ENCODE measurements around the gene TRAF7.
"Not testable (repeated sequence)": the region's sequence is repeated elsewhere in the genome, so short reads cannot be mapped to it uniquely, and the experiment has no call there.

The TRAF7 gene

DNA sequence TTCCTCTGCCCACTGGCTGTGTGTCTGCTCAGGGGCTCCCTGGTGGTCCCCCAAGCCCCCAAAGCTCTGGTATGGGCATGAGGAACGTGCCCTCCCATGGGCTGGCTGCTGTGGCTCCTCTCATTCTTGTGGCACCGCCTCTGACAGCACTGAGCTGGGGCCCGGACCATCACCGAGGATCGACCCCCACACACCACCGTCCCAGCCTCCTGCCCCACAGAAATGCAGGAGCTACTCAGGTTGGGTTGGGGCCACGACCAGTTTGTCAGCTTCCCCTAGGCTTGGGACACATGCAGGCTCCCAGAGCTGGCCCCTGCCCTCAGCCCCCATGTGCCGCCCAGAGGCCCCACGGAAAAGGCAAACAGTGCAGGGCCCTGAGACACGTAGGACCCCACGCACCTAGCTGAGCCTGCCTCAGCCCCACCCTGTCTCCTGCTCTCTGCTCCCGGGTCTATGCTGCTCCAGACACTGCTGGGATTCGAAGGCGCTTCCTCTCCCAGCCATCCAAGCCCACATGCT, 44.1 kb downstream of the TRAF7 start:
- DNase-seq (ENCODE audit: low read depth in 2 of 2): no peak

DNA sequence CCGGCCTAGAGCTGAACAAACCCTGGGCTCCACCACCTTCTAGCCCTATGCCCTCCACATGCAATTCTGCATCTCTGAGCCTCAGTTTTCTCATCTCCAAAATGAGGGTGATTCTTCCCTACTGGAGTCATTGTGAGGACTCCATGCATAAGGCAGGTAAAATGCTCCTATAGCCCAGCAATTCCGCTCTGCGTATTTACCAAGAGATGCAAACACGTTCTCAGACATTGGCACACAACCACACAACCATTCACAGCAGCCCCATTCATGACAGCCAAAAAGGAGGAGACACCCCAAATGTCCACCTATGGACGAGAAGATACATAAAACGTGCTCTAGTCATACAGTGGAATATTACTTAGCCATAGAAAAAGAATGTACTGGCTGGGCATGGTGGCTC, 44.7 kb downstream of the TRAF7 start:
- DNase-seq (ENCODE audit: low read depth in 2 of 2): no peak

DNA sequence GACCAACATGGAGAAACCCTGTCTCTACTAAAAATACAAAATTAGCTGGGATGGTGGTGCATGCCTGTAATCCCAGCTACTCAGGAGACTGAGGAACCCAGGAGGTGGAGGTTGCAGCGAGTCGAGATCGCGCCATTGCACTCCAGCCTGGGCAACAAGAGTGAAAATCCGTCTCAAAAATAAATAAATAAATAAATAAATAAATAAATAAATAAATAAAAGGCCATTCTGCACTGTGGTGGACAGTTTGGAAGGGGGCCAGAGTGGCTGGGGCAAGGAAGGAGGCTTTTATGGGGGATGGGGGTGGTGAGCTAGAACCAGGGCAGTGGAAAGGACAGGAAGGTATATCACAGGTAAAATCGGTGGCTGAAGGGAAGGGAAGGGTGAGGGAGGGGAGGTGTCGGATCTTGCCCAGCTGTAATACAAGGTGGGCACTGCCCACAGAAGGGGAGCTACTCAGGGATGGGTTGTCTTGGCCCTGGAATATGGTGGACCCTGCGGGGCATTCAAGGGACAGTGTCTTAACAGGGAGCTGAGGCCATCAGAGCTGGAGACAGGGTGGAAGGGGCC, 47.6 kb downstream of the TRAF7 start:
- DNase-seq (ENCODE audit: low read depth in 2 of 2): not testable (repeated sequence)

DNA sequence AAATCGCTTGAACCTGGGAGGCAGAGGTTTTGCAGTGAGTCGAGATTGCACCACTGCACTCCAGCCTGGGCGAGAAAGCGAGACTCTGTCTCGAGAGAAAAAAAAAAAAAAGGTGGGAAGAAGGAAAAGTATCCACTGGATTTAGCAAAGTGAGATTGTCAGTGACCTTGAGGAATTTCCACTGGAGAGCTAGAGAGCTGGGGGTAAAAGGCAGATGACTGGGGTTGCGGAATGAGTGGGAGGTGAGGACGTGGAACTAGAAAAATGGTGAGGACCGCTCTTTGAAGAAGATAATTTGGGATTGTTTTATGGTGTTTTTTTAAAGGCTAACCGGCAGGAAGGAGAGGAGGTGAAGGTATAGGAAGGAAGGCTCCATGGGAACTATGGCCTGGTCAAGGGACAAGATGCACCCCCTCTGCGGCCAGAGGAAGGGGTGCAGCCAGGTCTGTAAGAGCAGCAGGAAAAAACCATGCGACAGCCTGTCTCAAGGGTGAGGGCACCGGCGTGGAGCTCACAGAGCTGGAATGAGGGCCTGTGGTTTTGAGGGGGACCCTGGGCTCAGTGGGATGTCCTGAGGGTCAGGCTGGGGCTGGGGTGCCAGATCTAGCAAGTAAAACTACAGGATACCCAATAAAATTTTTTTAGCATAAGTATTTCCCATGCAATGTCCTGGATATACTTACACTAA, 49.0 kb downstream of the TRAF7 start:
- no peak for DNase-seq (ENCODE audit: low read depth in 2 of 2)

DNA sequence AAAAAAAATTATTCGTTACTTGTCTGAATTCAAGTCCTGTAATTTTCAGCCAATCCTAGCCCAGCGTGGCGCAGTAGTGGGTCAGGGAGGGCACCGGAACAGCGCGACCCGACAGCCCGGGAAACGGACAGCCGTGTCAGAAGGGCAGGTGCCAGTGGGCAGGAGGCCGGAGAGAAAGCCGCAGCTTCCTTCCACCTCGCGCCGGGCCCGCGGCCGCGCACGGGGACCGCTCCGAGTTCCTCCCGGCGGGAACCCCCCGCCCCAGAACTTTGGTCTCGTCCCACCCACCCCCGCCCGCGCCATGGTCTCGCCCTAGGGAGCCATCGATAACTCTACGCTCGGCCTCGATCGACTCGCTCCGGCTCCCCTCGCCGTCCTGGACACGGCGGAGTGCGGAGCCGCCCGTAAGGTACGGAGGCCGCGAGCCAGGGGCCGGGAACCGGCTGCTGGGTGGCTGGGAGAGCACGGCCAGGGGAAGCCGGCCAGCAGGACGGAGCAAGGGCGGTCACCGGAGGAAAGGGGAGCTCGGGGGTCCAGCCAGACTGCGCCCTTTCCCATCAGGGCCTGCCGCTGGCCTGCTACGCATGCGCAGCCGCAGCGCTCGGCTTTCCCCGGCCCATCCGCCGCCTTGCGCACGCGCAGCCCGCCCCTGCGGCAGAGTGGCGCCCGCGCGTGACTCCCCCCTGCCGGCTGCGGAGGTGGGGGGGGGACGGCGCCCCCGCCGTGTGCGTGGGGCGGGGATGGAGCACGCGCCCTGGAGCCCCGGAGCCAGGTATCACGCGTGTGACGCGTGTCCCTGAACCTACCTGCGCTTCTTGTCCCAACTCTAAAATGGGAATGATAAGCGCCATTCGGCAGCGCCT, 49.8 kb downstream of the TRAF7 start, which contains the start of gene MLST8:
Gene MLST8 (plus strand): TSS at position 351 of the 863 bp plus-strand sequence. CDS start 632 bp downstream, outside the sequence.
- DNase-seq (ENCODE audit: low read depth in 2 of 2): peak; percentile 75 to 89

DNA sequence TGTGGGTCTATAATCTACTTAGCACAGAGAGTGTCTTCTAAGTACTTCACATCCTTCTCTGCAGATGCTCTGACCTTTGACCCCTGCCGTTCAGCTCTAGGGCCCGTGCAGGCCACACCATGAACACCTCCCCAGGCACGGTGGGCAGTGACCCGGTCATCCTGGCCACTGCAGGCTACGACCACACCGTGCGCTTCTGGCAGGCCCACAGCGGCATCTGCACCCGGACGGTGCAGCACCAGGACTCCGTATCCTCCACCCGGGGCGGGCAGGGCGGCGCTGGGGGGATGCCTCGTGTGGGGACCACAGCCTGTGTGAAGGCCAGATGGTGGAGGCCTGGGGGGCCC, 50.4 kb downstream of the TRAF7 start:
- DNase-seq (ENCODE audit: low read depth in 2 of 2): no peak

DNA sequence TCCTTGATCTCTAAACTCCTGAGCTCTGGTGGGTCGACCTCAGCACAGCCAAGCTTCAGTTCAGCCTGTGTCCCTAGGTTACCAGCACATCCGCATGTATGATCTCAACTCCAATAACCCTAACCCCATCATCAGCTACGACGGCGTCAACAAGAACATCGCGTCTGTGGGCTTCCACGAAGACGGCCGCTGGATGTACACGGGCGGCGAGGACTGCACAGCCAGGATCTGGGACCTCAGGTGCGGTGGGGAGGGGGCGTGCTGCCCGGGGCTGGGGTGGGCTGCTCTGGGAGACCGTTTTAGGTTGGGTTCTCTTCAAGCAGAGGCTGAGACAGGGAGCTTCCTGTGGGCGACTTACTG, 50.8 kb downstream of the TRAF7 start:
- no peak for DNase-seq (ENCODE audit: low read depth in 2 of 2)

DNA sequence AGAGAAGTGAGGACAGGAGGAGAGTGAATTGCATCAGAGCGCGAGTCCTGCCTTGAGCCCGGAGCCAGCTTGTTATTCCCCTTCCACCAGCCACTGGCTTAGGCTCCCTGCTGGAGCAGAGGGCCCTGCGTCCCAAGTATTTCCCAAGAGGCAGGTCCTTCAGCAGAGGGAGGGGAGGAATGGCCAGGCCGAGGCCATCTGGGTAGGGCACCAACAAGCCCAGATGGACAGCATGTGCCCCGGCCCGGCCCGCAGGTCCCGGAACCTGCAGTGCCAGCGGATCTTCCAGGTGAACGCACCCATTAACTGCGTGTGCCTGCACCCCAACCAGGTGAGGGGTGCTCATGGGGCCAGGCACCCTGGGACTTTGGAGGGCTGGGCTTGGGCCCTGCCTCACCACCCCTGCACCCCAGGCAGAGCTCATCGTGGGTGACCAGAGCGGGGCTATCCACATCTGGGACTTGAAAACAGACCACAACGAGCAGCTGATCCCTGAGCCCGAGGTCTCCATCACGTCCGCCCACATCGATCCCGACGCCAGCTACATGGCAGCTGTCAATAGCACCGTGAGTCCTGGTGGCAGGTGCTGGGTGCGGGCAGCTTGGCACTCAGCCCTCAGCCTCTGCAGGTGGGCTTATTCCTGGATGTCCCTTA, 51.3 kb downstream of the TRAF7 start:
- no peak for DNase-seq (ENCODE audit: low read depth in 2 of 2)

DNA sequence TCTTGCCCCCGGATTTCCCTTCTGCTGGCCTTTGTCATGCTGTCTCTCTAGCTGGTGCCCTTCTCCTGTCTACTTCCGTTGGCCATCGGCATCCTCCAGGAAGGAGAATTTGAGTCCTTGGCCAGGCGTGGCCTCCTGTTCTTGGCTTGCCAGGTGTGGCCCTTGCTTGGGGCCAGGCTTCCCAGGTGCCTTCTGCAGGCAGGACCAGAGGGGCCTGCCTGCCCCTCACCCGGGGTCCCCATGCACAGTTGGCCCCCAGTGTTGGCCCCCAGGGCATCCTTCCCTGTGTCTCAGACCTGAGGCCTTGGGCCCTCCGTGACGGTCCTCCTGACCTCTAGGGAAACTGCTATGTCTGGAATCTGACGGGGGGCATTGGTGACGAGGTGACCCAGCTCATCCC, 52.3 kb downstream of the TRAF7 start:
- DNase-seq (ENCODE audit: low read depth in 2 of 2): no peak

DNA sequence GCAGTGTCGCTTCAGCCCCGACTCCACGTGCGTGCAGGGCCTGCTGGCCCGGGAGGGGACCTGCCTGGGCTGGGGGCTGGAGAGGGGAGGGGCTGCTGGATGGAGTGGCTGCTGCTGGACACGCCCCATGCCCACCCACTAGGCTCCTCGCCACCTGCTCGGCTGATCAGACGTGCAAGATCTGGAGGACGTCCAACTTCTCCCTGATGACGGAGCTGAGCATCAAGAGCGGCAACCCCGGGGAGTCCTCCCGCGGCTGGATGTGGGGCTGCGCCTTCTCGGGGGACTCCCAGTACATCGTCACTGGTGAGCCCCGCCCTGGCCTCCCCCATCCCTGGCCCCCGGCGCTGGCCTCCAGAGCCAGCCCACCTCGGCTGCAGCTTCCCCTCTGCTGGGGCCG, 52.7 kb downstream of the TRAF7 start:
- DNase-seq (ENCODE audit: low read depth in 2 of 2): no peak

DNA sequence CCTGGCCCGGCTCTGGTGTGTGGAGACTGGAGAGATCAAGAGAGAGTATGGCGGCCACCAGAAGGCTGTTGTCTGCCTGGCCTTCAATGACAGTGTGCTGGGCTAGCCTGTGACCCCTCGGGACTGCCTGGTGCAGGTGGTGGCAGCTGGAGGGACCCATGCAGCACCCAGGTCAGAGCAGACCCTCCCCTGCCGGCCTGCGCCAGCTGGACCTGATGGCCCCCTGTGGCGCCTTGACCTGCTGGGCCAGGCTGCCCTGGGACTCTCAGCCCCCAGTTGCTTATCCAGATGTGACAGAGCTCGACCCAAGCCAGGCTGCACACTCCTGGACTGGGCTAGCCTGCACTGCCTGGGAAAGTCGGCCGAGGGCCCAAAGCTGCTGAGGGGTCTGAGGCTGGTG, 53.2 kb downstream of the TRAF7 start:
- DNase-seq (ENCODE audit: low read depth in 2 of 2): no peak

DNA sequence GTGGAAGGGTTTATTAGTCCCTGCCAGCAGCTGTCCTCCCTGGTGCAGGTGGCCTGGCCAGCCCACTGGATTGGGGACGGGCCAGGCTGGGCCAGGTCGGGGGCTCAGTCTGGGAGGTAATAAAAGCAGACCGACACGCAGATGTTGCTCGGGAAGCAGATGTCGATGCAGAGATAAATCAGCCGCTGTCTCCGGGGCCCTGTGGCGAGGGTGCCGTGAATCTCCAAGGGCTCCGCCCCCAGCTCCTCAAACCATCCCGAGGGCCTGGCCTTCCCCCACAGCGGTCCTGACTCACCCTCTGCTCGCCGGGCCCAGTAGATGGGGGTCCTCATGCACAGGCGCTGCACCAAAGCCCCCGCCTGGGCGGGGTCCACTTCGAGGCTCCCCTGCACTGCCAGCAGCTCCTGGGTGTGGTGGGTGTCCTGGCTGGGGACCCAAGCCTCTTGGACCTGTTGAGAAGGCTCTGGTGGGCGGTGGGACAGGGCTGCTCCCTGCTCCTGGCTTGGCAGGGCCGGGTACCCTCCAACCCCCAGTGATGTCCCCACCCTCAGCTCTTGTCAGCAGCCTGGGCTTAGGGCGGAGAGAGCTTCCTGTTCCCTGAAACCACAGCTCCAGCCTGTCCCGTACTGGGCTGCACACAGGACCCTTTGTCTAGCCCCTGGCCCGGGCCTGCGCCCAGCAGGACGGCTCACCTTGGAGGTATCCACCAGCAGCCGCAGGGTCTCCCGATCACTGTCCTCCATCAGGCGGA, 53.9 kb downstream of the TRAF7 start:
- DNase-seq (ENCODE audit: low read depth in 2 of 2): no peak

DNA sequence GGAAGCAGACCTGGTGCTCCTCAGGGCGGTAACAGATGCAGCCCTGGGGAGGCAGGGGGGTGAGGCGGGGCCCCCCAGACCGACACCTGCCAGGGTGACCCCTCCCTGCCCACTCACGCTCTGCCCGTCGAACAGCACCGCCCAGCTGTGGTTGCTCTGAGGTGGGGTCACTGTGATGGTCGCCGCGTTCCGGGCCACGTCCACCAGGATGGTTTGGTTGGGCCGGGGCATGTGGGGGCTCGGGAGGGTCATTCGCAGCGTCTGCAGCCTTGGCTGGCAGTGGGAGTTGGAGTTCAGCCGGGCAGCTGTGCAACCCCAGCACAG, 54.4 kb downstream of the TRAF7 start:
- DNase-seq (ENCODE audit: low read depth in 2 of 2): no peak

DNA sequence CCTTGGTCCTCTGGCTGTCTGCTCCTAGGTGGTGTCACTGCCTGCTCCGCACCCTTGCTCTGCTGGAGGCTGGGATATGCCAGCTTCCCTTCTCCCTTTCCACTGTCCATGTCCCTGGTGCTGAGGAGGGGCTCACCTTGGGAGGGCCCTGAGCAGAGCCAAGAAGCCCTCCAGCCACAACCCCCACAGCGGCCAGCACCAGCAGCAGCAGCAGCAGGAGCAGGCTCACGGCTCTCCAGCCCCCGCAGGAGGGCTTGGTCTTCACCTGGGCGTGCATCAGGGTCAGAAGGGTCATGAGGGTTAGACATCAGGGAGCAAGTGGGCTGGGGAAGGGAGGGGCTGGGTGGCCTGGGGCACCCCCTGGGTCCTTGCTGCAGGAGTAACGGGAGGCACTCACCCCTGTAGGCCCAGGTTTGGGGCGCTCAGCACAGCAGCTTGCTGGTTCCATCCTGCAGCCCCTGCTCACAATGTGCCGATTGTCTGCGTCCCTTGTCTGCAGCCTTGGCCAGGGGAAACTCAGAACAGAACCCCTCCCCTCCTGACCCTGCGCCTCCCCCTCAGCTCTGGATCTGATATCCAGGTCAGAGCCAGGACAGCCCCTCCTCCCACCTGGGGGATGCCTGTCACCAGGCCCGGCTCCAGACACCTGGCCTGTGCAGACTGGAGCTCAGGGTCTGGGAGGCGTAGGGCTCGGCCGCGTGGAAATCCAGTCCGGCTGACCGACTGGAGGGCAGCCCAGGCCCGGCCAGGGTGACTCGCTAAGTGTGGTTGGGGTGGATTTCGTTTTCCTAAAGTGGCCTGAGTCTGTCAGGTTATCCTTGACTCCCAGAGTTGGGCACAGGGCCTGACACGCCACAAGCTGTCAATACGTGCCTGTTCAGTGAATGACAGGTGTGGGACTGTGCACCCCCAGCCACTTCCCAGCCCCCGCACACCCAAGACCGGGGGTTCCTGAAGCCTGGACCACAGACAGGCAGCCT, 55.1 kb downstream of the TRAF7 start, which contains the start of gene BRICD5:
Gene BRICD5 (minus strand): TSS at position 478 of the 980 bp plus-strand sequence. CDS start 30 bp downstream, at position 448.
- no peak for DNase-seq (ENCODE audit: low read depth in 2 of 2)

DNA sequence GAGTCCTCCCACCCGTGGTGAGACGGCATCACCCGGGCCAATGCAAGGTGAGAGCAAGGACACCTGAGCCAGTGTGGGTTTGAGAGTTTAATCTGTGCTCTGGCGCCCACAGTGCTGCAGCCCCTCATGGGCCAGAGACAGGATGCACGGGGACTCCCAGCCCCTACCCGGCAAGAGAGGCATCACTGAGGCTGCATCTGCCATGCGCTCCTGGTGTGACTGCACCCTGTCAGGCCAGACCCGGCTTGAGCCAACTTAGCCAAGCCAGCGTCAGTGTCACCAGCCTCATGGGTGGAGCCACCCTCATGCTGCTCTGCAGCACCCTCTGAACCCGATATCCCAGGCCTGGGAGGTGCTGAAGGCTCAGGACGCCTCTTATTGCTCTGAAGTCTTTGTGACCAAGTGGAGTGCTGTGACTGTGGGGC, 56.4 kb downstream of the TRAF7 start:
- DNase-seq (ENCODE audit: low read depth in 2 of 2): no peak

DNA sequence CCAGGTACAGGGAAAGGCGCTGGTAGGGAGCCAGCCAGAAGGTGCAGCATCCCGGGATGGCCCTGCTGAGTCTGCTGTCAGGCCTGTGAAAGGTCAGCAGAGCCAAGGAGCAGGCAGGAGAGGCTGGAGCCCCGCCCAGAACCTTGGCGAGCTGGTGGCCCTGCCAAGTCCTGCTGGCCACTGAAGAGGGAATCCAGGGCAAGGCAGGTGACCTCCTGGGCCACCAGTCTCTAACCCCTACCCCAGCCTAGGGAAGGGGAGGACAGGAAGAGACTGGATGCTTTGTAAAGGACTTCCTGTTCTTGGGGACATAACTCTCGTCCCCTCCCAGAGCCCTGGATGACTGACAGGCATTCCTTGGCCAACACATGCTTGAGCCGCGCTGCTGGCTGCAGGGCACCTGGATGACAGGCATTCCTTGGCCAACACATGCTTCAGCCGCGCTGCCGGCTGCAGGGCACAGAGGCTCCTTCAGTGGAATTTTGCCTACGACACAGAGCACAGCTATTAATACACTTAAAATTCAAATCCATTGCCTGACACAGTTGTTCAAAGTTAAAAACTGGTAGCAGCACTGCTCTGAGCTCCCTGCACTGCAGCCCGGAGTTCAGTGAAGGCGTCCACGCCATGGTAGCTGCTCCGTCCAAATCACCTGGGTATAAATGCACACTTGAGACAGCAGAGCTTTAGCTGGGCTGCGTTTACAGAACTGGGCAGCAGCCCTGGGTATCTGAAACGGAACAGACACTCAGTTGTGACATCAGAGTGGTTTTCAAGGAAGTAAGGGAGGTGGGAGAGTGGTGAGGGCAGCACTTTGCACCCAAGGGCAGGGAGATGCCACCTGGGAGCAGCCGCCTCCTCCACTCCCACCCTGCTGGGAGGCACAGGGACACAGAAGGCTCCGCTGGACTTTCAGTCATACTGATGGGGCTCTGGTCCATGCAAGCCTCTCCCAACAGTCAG, 57.1 kb downstream of the TRAF7 start:
- DNase-seq (ENCODE audit: low read depth in 2 of 2): no peak

DNA sequence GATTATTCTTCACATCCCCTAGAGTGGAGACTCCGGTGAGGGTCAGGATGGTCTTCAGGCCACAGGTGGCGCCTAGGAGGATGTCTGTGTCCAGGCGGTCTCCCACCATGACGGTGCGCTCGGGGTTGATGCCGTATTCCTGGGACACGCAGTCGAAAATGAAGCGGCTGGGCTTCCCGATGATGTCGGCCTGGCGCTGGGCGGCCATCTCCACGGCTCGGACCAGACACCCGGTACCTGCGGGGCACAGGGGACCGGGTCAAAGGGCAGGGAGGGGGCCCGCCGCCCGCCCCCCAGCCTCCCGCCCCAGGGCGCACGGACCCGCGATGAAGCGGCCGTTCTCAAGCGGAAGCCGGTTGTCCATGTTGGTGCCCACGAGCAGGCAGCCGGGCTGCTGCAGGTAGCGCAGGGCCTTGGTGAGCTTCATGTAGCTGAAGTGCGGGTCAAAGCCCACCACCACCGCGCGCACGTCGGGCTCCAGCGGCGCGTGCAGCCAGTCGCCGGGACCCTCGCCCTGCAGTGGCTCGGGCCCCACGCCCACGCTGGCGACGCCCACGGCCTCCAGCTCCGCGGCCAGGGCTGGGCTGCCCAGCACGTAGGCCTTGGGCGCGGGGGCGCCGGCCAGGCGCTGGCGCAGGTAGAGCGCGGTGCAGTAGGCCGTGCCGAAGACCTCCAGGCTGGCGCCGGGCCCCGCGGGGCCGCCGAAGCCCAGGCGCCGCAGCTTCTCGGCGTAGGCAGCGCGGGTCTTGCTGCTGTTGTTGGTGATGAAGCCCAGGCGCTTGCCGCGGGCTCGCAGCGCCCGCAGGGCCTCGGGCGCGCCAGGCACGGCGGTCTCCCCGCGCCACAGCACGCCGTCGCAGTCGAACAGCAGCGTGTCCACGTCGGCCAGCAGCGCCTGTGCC, 58.5 kb downstream of the TRAF7 start:
- no peak for DNase-seq (ENCODE audit: low read depth in 2 of 2)

DNA sequence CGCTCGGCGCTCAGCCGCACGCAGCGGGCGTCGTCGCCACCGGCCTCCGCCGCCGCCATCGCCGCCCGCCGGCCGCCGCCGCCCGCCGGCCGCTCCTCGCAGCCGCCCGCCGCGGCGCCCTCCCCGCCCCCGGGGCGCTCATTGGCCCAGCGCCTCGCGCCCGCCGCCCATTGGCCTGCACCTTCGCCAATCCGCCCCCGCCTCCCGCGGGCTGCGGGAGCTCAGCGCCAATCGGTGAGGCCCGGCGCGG, 59.1 kb downstream of the TRAF7 start, which contains the start of gene PGP:
Gene PGP (minus strand): TSS at position 122 of the 250 bp plus-strand sequence. CDS start 63 bp downstream, at position 59.
- no peak for DNase-seq (ENCODE audit: low read depth in 2 of 2)
